WI38 (cell line): Measurements from ENCODE around the gene PRR12.

ENCODE experiments used
- H3K4me3 ChIP-seq: 2 replicates; pipeline ENCODE4 v1.5.1; 2011; ENCODE audit warnings: low read depth, mild to moderate bottlenecking, control low read depth, low read length
- CTCF ChIP-seq: IDR thresholded peaks from 2 replicates; pipeline ENCODE4 v1.5.1; 2012; ENCODE audit warnings: low read depth, mild to moderate bottlenecking, control low read depth, low read length

The PRR12 gene

GRCh38 chr19:49669516-49669915 lies 78.5 kb downstream of the PRR12 start:
- TF ChIP-seq CTCF: no peak
- H3K4me3 ChIP-seq: no peak overlapping the region

- TF ChIP-seq CTCF: peak; percentile 71
- H3K4me3 ChIP-seq: no peak overlapping the region
These were observed 81.3 kb downstream of the PRR12 start for GRCh38 chr19:49672131-49672919.
